Heart left ventricle (tissue), 16 donors: ENCODE data around the gene TMEM229B. TPM values are rescaled to one million over a fixed set of nuclear protein-coding genes. Genes with fewer than 3 reads are reported as not detected.

Experiments
- ATAC-seq, 4 donors: fragments of 200-7000 bp; cut with Tn5 transposase; one replicate each; pipeline ENCODE4 v1.9.1; 2020 to 2022; ENCODE audit warnings: moderate library complexity in 4 of 4, mild to moderate bottlenecking in 3 of 4, moderate number of reproducible peaks in 1 of 4
- DNase-seq, 5 donors: peaks; one replicate each; pipeline ENCODE4 v3.0.0-alpha.2; 2020
- H3K27ac ChIP-seq, 12 donors: fragments of 200-600 bp; sonication (generic) in 4 of 12; one replicate each; pipeline versions ENCODE4 v1.5.0 to v1.8.0; 2016 to 2022; ENCODE audit warnings: mild to moderate bottlenecking in 2 of 12
- H3K27me3 ChIP-seq, 9 donors: fragments of 200-600 bp; sonication (generic) in 2 of 9; one replicate each; pipeline versions ENCODE4 v1.5.1 to v1.8.0; 2016 to 2022; ENCODE audit warnings: mild to moderate bottlenecking in 3 of 9
- H3K36me3 ChIP-seq, 9 donors: fragments of 200-600 bp; sonication (generic) in 2 of 9; one replicate each; pipeline versions ENCODE4 v1.5.0 to v1.8.0; 2018 to 2022; ENCODE audit warnings: mild to moderate bottlenecking in 2 of 9
- H3K4me1 ChIP-seq, 12 donors: fragments of 200-600 bp; sonication (generic) in 4 of 12; one replicate each; pipeline versions ENCODE4 v1.5.0 to v1.8.0; 2016 to 2022; ENCODE audit warnings: mild to moderate bottlenecking in 3 of 12
- H3K4me3 ChIP-seq, 12 donors: fragments of 200-600 bp; sonication (generic) in 4 of 12; one replicate each; pipeline versions ENCODE4 v1.5.0 to v1.8.0; 2017 to 2022; ENCODE audit warnings: mild to moderate bottlenecking in 9 of 12, moderate library complexity in 4 of 12
- H3K9me3 ChIP-seq, 12 donors: fragments of 200-600 bp; sonication (generic) in 4 of 12; one replicate each; pipeline versions ENCODE4 v1.5.0 to v1.8.0; 2016 to 2022; ENCODE audit warnings: mild to moderate bottlenecking in 1 of 12
- POLR2A ChIP-seq, 2 donors: fragments of 450-650 bp; IDR thresholded peaks; one replicate each; pipeline ENCODE4 v1.6.1; 2017; ENCODE audit warnings: antibody characterized with exemption in 2 of 2, mild to moderate bottlenecking in 2 of 2, moderate library complexity in 2 of 2
- WGBS, 4 donors: extraction: QIAGEN DNeasy Blood & Tissue Kit in 2 of 4; methylation state at CpG; one replicate each; pipeline versions ENCODE4 v1.1.5 to v1.1.7; 2013 to 2018; 5-methylcytosine and 5-hydroxymethylcytosine counted together
- intact Hi-C, 10 donors: fragments of 100-400 bp; cut with DNase I; formaldehyde crosslinking; loops; one replicate each; pipeline versions ENCODE4 v1.11.1 to v1.14.2; 2022
- polyA plus RNA-seq, 2 donors: library from polyadenylated mRNA; stranded (reverse); fragments of 200-250 nt; gene quantifications; one replicate each; pipeline ENCODE4 v1.2.3, GENCODE V29; 2013
- total RNA-seq, 9 donors: library from RNA; depleted of rRNA in 2 of 9; stranded (reverse); fragments of >200 nt in 2 of 9; fragmentation: NEBNext Ultra II Directional in 3 of 9; extraction: Animal tissue kit (Norgen Biotek cat#: 25700) in 3 of 9; gene quantifications; one replicate each; pipeline versions ENCODE4 v1.1.0 to v1.2.4, GENCODE V29; 2016 to 2023
- TF ChIP-seq, protein P1 (sequence below), 12 donors: fragments of 200-600 bp; sonication (generic) in 4 of 12; IDR thresholded peaks; one replicate each; pipeline versions ENCODE4 v1.5.0 to v1.8.0; 2018 to 2022; ENCODE audit warnings: antibody characterized with exemption in 12 of 12, mild to moderate bottlenecking in 5 of 12
- donor health status: ischemic (EF 13 %, LVEDD 7.1; RV severe dilation, severe dysfunction).
- donor health status: healthy with polysubstance abuse.
- donor health status: DM: no; HTN: yes; CAD: no.
- donor health status: DM: no; HTN: no; CAD: no.
- donor health status: ischemic (EF 25% LVEDD 6.9; RV normal size, moderate dysfunction).
- donor health status: ischemic (EF 25% LVEDD 5.7; RV mildly dilated, moderate dysfunction).
- donor health status: healthy.
- donor health status: DM: yes; HTN: yes; CAD: no.
- donor health status: ischemic (EF 35%, LVEDD 5.7; RV mildly dilated, moderate dysfunction).
- donor health status: nonischemic (EF 11% LVEDD 7.7; RV severe dilation, severe dysfunction).
- donor health status: DM: yes; HTN: yes; CAD: no.
- donor health status: PGD.
- donor health status: ischemic (EF 29% LVEDD 5.4; RV normal size, mild dysfunction).
- donor health status: nonischemic (EF 23%, LVEDD 6.1; RV moderate dilation, normal function).

TMEM229B gene
- total and polyA plus RNA-seq, 11 donors: 0.69 to 6.5 (median 1.7) TPM

DNA sequence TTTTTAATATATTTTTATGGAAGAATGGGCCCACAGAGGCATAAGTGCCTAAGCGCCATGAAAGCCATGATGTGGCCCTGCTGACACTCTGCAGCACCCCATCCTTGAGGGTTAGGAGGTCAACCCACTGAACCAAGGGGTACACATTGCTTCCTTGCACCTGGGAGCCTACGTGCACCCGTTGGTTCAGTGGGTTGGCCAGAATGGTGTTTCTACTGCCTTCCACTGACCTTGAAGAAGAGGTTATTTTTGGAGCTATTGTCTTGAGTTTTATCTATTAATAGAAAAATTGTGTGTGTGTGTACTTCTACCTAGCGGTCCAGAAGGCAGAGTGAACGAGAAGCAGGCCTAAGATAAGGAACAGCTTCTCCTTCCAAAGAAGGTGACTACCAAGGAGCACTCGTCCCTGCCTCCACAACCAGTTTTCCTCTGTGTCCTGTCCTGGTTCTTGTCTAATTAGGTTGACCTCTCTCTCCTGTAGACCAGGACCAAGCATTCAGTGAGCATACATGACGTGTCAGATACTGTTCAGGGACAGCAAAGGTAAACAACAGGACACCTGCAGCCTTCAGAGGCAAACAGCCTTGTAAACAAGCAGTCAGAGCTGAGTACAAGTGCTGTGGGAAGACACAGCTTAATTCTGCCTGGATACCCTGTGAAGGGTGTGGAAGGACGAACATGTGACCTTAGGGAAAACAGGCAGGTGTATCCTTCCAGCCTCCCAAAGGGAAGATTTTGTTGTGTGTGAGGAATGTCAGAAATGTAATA, 46.2 kb downstream of the TMEM229B start:
- no peak overlapping the region for H3K27ac ChIP-seq
- TF ChIP-seq POLR2A (IDR thresholded peaks at IDR 0.05): no peak
- TF ChIP-seq, protein P1, sequence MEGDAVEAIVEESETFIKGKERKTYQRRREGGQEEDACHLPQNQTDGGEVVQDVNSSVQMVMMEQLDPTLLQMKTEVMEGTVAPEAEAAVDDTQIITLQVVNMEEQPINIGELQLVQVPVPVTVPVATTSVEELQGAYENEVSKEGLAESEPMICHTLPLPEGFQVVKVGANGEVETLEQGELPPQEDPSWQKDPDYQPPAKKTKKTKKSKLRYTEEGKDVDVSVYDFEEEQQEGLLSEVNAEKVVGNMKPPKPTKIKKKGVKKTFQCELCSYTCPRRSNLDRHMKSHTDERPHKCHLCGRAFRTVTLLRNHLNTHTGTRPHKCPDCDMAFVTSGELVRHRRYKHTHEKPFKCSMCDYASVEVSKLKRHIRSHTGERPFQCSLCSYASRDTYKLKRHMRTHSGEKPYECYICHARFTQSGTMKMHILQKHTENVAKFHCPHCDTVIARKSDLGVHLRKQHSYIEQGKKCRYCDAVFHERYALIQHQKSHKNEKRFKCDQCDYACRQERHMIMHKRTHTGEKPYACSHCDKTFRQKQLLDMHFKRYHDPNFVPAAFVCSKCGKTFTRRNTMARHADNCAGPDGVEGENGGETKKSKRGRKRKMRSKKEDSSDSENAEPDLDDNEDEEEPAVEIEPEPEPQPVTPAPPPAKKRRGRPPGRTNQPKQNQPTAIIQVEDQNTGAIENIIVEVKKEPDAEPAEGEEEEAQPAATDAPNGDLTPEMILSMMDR (IDR thresholded peaks at IDR 0.05): no peak
- no peaks in the 10 kb centered on the region for H3K9me3 ChIP-seq
- intact Hi-C loops: no loop called here
- ATAC-seq: no peak
- no peaks in the 10 kb centered on the region for H3K36me3 ChIP-seq
- WGBS, 4 donors: 56 to 59% (median 57%) methylated on average over 8 of the region's 8 CpGs
- no peak overlapping the region for H3K4me3 ChIP-seq
- no peaks in the 10 kb centered on the region for H3K27me3 ChIP-seq
- DNase-seq: no peak
- H3K4me1 ChIP-seq: peaks cover 0 to 32% (median 3%) of the 10 kb centered on the region in 12 donors

DNA sequence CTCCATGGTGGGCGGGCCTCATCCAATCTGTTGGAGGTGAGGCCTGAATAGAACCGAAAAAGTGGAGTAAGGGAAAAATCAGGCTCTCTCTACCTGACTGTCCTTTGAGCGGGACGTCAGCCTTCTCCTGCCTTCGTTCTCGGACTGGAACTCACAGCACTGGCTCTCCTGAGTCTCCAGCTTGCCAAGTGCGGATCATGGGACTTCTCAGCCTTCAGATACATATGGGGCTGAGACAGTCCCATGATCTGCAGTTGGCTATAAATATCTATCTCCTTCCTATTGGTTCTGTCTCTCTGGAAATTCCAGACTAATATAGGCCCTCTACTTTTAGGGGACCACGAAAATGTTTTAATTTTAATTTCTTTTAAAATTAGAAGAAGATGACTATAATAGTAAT, 46.8 kb downstream of the TMEM229B start:
- no peaks in the 10 kb centered on the region for H3K27me3 ChIP-seq
- DNase-seq (peak in 1 of 5 donors; percentile 74), ATAC-seq (peak; percentile 48 to 82 (median 58))
- TF ChIP-seq POLR2A (IDR thresholded peaks at IDR 0.05): no peak
- TF ChIP-seq, protein P1 (IDR thresholded peaks at IDR 0.05): no peak
- no peaks in the 10 kb centered on the region for H3K9me3 ChIP-seq
- no peak overlapping the region for H3K4me3 ChIP-seq
- H3K27ac ChIP-seq: peak overlapping the region in 3 of 12 donors; percentile 11 to 48 (median 47)
- H3K36me3 ChIP-seq: no peaks in the 10 kb centered on the region
- intact Hi-C loops: no loop called here
- WGBS, 4 donors: 61 to 71% (median 66%) methylated on average over 8 of the region's 8 CpGs
- H3K4me1 ChIP-seq: peaks cover 0 to 26% (median 3%) of the 10 kb centered on the region in 12 donors

DNA sequence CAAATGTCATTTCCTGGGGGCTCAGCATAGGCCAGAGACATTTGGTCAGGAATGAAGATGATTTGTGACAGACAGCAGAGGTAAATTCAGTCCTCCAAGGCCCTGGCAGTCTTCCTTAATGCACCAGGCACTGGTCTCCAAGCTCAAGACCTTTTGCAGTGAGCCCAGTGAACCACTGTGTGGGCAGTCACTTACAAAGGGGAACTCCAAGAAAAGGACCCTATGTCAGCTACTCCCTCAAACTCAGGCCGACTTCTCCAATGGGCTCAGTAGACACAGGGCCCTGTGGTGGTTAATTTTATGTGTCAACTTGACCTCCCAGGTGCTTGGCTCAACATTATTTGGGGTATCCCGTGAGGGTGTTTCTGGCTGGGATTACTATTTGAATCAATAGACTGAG, 47.3 kb downstream of the TMEM229B start:
- Histone ChIP-seq H3K4me1 (peaks cover 0 to 21% (median 3%) of the 10 kb centered on the region in 12 donors), H3K36me3 (no peaks in the 10 kb centered on the region), H3K27me3 (peaks cover 0 to 2% (median 0%) of the 10 kb centered on the region in 9 donors), H3K27ac (peak overlapping the region in 3 of 12 donors; percentile 11 to 48 (median 47)), H3K4me3 (no peak overlapping the region), H3K9me3 (no peaks in the 10 kb centered on the region)
- no peak for TF ChIP-seq POLR2A (IDR thresholded peaks at IDR 0.05)
- TF ChIP-seq, protein P1 (IDR thresholded peaks at IDR 0.05): no peak
- intact Hi-C loops: no loop called here
- WGBS, 4 donors: 87 to 94% (median 90%) methylated on average over 2 of the region's 2 CpGs
- DNase-seq: no peak
- ATAC-seq: no peak

DNA sequence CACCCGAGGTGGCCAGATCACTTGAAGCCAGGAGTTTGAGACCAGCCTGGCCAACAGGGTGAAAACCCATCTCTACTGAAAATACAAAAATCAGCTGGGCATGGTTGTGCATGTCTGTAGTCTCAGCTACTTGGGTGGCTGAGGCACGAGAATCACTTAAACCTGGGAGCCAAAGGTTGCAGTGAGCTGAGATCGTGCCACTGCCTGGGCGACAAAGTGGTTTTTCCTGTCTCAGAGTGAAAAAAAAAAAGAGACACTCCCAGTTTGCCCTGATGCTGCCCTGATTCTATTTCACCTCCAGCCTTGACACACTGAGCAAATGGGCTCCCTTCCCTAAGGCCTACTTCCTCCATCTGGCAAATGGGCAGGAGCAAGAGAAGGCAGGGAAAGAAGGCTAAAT, 48.0 kb downstream of the TMEM229B start:
- no peak for ATAC-seq
- Histone ChIP-seq H3K4me1 (peaks cover 0 to 14% (median 1%) of the 10 kb centered on the region in 12 donors), H3K27ac (no peak overlapping the region), H3K36me3 (no peaks in the 10 kb centered on the region), H3K9me3 (no peaks in the 10 kb centered on the region), H3K27me3 (peaks cover 0 to 8% (median 0%) of the 10 kb centered on the region in 9 donors), H3K4me3 (no peak overlapping the region)
- intact Hi-C loops: no loop called here
- 87 to 92% (median 88%) methylated on average over 4 of the region's 4 CpGs for WGBS, 4 donors
- no peak for DNase-seq
- TF ChIP-seq POLR2A (IDR thresholded peaks at IDR 0.05): no peak
- TF ChIP-seq, protein P1 (IDR thresholded peaks at IDR 0.05): no peak
